ENCODE data around the gene TM4SF4.

GRCh38 chr3:149474250-149474817, at the start of gene TM4SF4:
- TF ChIP-seq CTCF (IDR thresholded peaks at IDR 0.05) (no peak), POLR2A (IDR thresholded peaks at IDR 0.05) (no peak)

All from esophagus squamous epithelium (tissue), 4 donors.